Hepatocyte (in vitro differentiated cells): ENCODE data around the gene BTN2A1. TPM values are rescaled to one million over a fixed set of nuclear protein-coding genes. Genes with fewer than 3 reads are reported as not detected.
"Not testable (repeated sequence)": the region's sequence is repeated elsewhere in the genome, so short reads cannot be mapped to it uniquely, and the experiment has no call there.

Experiments
- DNase-seq: peaks from one replicate; pipeline ENCODE4 v3.0.0-alpha.2; 2016; ENCODE audit warnings: low spot score
- H2AFZ ChIP-seq: fragments of 200-600 bp; sonication (generic); 2 replicates; pipeline ENCODE4 v1.6.0; 2016; ENCODE audit warnings: antibody characterized with exemption, mild to moderate bottlenecking
- H3K27ac ChIP-seq: fragments of 200-600 bp; sonication (generic); 2 replicates; pipeline ENCODE4 v1.5.1; 2016; ENCODE audit warnings: mild to moderate bottlenecking
- H3K27me3 ChIP-seq: fragments of 200-600 bp; sonication (generic); 2 replicates; pipeline ENCODE4 v1.6.1; 2016
- H3K36me3 ChIP-seq: fragments of 200-600 bp; sonication (generic); replicated peaks from 2 replicates; pipeline ENCODE4 v1.5.1; 2016; ENCODE audit warnings: low read depth; ENCODE audit not compliant: insufficient read depth
- H3K4me1 ChIP-seq: fragments of 200-600 bp; sonication (generic); 2 replicates; pipeline ENCODE4 v1.5.1; 2016; ENCODE audit warnings: mild to moderate bottlenecking, moderate library complexity; ENCODE audit not compliant: insufficient read depth
- H3K4me2 ChIP-seq: fragments of 200-600 bp; sonication (generic); 2 replicates; pipeline ENCODE4 v1.6.0; 2016
- H3K4me3 ChIP-seq: fragments of 200-600 bp; sonication (generic); 2 replicates; pipeline ENCODE4 v1.5.1; 2016; ENCODE audit warnings: mild to moderate bottlenecking
- H3K79me2 ChIP-seq: fragments of 200-600 bp; sonication (generic); 2 replicates; pipeline ENCODE4 v1.6.0; 2017; ENCODE audit warnings: mild to moderate bottlenecking
- H3K9me2 ChIP-seq: fragments of 200-600 bp; sonication (generic); replicated peaks from 2 replicates; pipeline ENCODE4 v1.6.0; 2017; ENCODE audit warnings: mild to moderate bottlenecking; ENCODE audit not compliant: insufficient read depth
- H3K9me3 ChIP-seq: fragments of 200-600 bp; sonication (generic); 2 replicates; pipeline ENCODE4 v1.5.1; 2016; ENCODE audit warnings: low read depth, mild to moderate bottlenecking
- H4K20me1 ChIP-seq: fragments of 200-600 bp; sonication (generic); 2 replicates; pipeline ENCODE4 v1.6.0; 2016; ENCODE audit warnings: mild to moderate bottlenecking; ENCODE audit not compliant: insufficient read depth, poor library complexity, severe bottlenecking
- EZH2 ChIP-seq: fragments of 200-600 bp; sonication (generic); IDR thresholded peaks from 2 replicates; pipeline ENCODE4 v1.6.1; 2016; ENCODE audit warnings: antibody characterized with exemption, mild to moderate bottlenecking, borderline replicate concordance
- EZH2phosphoT487 ChIP-seq: fragments of 200-600 bp; sonication (generic); IDR thresholded peaks from one replicate; pipeline ENCODE4 v1.6.1; 2018; ENCODE audit warnings: antibody characterized with exemption, mild to moderate bottlenecking, low read depth, moderate library complexity; ENCODE audit not compliant: unreplicated experiment, severe bottlenecking
- WGBS: methylation state at CpG from one replicate; pipeline ENCODE4 v1.1.6; 2016; ENCODE audit warnings: low lambda C conversion rate; ENCODE audit errors: missing lambda C conversion rate; 5-methylcytosine and 5-hydroxymethylcytosine counted together
- polyA plus RNA-seq: library from polyadenylated mRNA; unstranded; fragments of >200 nt; fragmentation: Nextera tagmentation; extraction: Ambion mirVana; gene quantifications from 2 replicates; pipeline ENCODE4 v1.2.1, GENCODE V29; 2016
- total RNA-seq: library from RNA; depleted of rRNA; stranded (reverse); fragments of >200 nt; gene quantifications from 2 replicates; pipeline ENCODE4 v1.2.3, GENCODE V29; 2014
- TF ChIP-seq, protein P1 (sequence below): fragments of 200-600 bp; sonication (generic); IDR thresholded peaks from 2 replicates; pipeline ENCODE4 v1.5.1; 2016; ENCODE audit warnings: antibody characterized with exemption, mild to moderate bottlenecking; ENCODE audit not compliant: poor library complexity

Gene BTN2A1
- total and polyA plus RNA-seq, 2 experiments from 2014 or later = 14.9 to 21.4 TPM

DNA sequence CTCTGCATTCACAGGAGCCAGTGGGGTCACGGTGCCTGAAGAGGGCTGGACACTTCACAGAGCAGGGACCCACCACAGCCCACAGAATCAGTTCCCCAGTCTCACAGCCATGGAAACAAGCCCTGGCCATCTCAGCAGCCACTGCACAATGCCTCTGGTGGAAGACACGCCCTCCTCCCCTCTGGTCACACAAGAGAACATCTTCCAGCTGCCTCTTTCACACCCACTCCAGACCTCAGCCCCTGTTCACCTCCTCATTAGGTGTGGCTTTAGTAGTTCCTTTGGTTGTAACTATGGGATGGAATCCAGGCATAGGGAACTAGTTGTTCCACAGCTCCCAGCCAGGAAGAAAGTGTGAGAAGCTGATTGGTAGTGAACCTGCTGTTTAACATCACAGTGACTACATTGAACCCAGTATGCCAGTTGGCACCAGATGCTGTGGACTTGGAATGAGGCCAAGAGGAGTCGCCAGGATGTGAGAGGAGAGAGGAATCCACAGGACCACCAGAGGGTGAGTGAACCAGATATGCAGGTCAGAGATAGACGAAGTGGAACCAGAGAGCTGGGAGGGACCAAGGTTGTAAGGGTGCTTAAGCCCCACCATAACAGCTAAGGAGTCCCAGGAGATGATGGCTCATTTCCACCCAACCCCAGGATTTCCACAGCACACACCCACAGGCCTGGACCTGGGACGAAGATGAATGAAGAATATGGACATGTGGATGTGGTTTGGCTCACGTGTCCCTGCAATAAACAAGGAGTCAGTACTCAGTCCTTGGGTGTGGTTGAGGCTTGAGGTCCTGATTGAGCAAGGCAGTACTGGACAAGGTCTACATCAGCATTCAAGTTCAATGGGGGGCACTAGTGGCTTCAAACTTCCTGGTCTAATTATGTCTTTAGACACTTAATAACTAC, 26.2 kb upstream of the BTN2A1 start:
- no peaks in the 10 kb centered on the region for H3K36me3 ChIP-seq
- no peaks in the 10 kb centered on the region for H4K20me1 ChIP-seq
- H3K4me3 ChIP-seq = no peak overlapping the region
- no peak overlapping the region for H3K27ac ChIP-seq
- H3K4me2 ChIP-seq = no peak overlapping the region
- no peaks in the 10 kb centered on the region for H3K9me3 ChIP-seq
- TF ChIP-seq EZH2 (no peak), EZH2phosphoT487 (no peak)
- TF ChIP-seq, protein P1, sequence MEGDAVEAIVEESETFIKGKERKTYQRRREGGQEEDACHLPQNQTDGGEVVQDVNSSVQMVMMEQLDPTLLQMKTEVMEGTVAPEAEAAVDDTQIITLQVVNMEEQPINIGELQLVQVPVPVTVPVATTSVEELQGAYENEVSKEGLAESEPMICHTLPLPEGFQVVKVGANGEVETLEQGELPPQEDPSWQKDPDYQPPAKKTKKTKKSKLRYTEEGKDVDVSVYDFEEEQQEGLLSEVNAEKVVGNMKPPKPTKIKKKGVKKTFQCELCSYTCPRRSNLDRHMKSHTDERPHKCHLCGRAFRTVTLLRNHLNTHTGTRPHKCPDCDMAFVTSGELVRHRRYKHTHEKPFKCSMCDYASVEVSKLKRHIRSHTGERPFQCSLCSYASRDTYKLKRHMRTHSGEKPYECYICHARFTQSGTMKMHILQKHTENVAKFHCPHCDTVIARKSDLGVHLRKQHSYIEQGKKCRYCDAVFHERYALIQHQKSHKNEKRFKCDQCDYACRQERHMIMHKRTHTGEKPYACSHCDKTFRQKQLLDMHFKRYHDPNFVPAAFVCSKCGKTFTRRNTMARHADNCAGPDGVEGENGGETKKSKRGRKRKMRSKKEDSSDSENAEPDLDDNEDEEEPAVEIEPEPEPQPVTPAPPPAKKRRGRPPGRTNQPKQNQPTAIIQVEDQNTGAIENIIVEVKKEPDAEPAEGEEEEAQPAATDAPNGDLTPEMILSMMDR = no peak
- H3K9me2 ChIP-seq = no peaks in the 10 kb centered on the region
- H3K79me2 ChIP-seq = no peaks in the 10 kb centered on the region
- no peaks in the 10 kb centered on the region for H3K4me1 ChIP-seq
- no peaks in the 10 kb centered on the region for H3K27me3 ChIP-seq
- WGBS = 93% methylated on average over 6 of the region's 6 CpGs
- no peak overlapping the region for H2AFZ ChIP-seq
- no peak for DNase-seq

DNA sequence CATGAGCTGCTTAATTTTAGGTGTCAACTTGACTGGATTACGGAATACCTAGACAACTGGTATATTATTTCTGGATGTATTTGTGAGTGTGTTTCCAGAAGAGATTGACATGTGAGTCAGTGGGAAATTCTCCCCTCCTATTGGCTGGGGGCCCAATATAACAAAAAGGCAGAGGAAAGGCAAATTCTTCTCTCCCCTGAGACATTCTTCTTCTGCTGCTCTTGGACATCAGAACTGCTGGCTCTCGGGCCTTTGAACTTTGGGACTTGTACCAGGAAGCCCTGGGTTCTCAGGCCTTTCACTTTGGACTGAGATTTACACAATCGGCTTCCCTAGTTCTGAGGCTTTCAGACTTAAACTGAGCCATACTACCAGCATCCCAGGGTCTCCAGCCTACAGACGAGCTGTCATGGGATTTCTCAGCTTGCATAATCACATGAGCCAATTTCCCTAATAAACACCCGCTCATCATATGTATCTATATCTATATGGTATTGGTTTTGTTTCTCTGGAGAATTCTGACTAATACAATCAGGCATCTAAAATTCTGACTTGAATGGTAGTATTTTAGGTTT, 25.0 kb upstream of the BTN2A1 start:
- H4K20me1 ChIP-seq = no peaks in the 10 kb centered on the region
- no peaks in the 10 kb centered on the region for H3K79me2 ChIP-seq
- H3K9me3 ChIP-seq = no peaks in the 10 kb centered on the region
- no peak overlapping the region for H3K27ac ChIP-seq
- DNase-seq = no peak
- no peaks in the 10 kb centered on the region for H3K9me2 ChIP-seq
- WGBS = 89% methylated on average over 5 of the region's 5 CpGs
- H3K4me1 ChIP-seq = no peaks in the 10 kb centered on the region
- H3K36me3 ChIP-seq = no peaks in the 10 kb centered on the region
- TF ChIP-seq, protein P1 = no peak
- TF ChIP-seq EZH2phosphoT487 (no peak), EZH2 (no peak)
- no peak overlapping the region for H2AFZ ChIP-seq
- H3K4me3 ChIP-seq = no peak overlapping the region
- H3K27me3 ChIP-seq = no peaks in the 10 kb centered on the region
- H3K4me2 ChIP-seq = no peak overlapping the region

DNA sequence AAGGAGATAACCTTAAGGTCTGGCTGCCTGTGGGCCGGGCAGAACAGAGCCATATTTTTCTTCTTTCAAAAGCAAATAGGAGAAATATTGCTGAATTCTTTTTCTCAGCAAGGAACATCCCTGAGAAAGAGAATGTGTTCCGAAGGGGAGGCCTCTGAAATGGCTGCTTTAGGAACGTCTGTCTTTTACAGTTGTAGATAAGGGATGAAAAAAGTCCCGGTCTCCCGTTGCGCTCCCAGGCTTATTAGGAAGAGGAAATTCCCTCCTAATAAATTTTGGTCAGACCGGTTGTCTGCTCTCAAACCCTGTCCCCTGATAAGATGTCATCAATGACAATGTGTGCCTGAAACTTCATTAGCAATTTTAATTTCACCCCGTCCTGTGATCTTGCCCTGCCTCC, 24.1 kb upstream of the BTN2A1 start:
- H3K27ac ChIP-seq = not testable (repeated sequence)
- 87% methylated on average over 8 of the region's 8 CpGs for WGBS

DNA sequence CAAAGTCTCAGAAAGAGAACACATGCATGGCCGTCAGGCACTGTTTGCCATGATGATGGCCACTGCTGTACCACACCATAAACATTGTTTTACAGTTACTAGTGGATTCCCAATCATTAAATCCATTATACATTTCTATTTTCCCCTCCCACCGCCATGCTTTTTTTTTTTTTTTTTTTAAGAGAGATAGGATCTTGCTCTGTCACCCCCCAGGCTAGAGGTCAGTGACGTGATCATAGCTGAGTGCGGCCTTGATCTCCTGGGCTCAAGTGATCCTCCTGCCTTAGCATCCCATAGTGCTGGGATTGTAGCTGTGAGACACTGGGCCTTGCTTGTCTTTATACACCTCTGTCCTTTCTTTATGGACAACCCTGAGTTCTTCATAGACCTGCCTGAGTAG, 21.7 kb upstream of the BTN2A1 start:
- H3K9me2 ChIP-seq = no peaks in the 10 kb centered on the region
- no peak overlapping the region for H3K27ac ChIP-seq
- no peaks in the 10 kb centered on the region for H3K4me1 ChIP-seq
- no peaks in the 10 kb centered on the region for H3K27me3 ChIP-seq
- H3K4me3 ChIP-seq = no peak overlapping the region
- 82% methylated on average over 4 of the region's 4 CpGs for WGBS
- no peak overlapping the region for H2AFZ ChIP-seq
- H3K9me3 ChIP-seq = no peaks in the 10 kb centered on the region
- H3K79me2 ChIP-seq = no peaks in the 10 kb centered on the region
- no peaks in the 10 kb centered on the region for H4K20me1 ChIP-seq
- no peak for DNase-seq
- H3K36me3 ChIP-seq = no peaks in the 10 kb centered on the region
- TF ChIP-seq, protein P1 = no peak
- no peak for TF ChIP-seq EZH2
- no peak for TF ChIP-seq EZH2phosphoT487
- H3K4me2 ChIP-seq = no peak overlapping the region

More for the DNA sequence above, 24.1 kb upstream of the BTN2A1 start:
- H3K9me2 ChIP-seq, H3K4me3 ChIP-seq, H3K79me2 ChIP-seq, H3K9me3 ChIP-seq, H2AFZ ChIP-seq, DNase-seq, H3K4me2 ChIP-seq, H4K20me1 ChIP-seq, H3K36me3 ChIP-seq, H3K27me3 ChIP-seq, H3K4me1 ChIP-seq: not testable (repeated sequence)
